Measurements from ENCODE around the gene ANXA11. TPM values are rescaled to one million over a fixed set of nuclear protein-coding genes. Genes with fewer than 3 reads are reported as not detected.

ANXA11 gene
- total and polyA plus RNA-seq, 2 experiments from 2014 or later: 42.3 to 70.0 TPM

DNA sequence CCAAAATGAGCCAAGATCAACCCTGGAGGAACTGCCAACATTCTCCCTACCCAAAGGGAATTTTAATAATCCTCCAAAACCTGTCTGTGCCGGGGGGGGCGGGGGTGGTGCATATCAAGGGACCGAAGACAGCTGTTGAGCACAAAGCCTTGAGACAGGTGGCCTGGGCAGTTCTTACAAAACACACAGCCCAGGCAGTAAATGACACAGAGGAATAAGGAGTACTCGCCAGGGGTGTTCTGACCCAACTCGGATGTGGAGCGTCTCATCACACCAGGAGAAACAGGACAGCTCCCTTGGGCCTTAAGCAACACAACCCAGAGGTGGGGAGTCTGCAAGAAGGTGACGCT, 37.2 kb downstream of the ANXA11 start:
- Histone ChIP-seq H3K9me2 (ENCODE audit: insufficient read depth) (no peaks in the 10 kb centered on the region), H3K27me3 (ENCODE audit: insufficient read depth) (no peaks in the 10 kb centered on the region), H3K4me3 (no peak overlapping the region), H3K4me2 (no peak overlapping the region), H2AFZ (no peak overlapping the region), H3K79me2 (replicated peaks; ENCODE audit: insufficient read depth) (no peaks in the 10 kb centered on the region), H3K4me1 (ENCODE audit: insufficient read depth) (peaks cover 8% of the 10 kb centered on the region; the same call in 1 of the 2 replicates), H4K20me1 (replicated peaks; ENCODE audit: insufficient read depth) (no peaks in the 10 kb centered on the region; the same call in none of the 2 replicates), H3F3A (replicated peaks; ENCODE audit: low read depth) (no peaks in the 10 kb centered on the region), H3K36me3 (ENCODE audit: insufficient read depth) (no peaks in the 10 kb centered on the region), H3K27ac (ENCODE audit: low read depth) (no peak overlapping the region)
- ATAC-seq (no peak), DNase-seq (ENCODE audit: low spot score) (no peak)
- no peaks in the 10 kb centered on the region for H3K9me3 Mint-ChIP-seq
- TF ChIP-seq STAT1 (IDR thresholded peaks at IDR 0.05; ENCODE audit: unreplicated experiment) (no peak), JUNB (IDR thresholded peaks at IDR 0.05; ENCODE audit: unreplicated experiment) (no peak), ZNF114 (CRISPR knock-in tag; IDR thresholded peaks at IDR 0.05) (no peak), EZH2phosphoT487 (IDR thresholded peaks at IDR 0.05; ENCODE audit: unreplicated experiment) (no peak), NANOG (IDR thresholded peaks at IDR 0.05; ENCODE audit: borderline replicate concordance) (no peak), ZNF331 (CRISPR knock-in tag; IDR thresholded peaks at IDR 0.05; ENCODE audit: low read depth) (no peak), CREB1 (CRISPR knock-in tag; IDR thresholded peaks at IDR 0.05; ENCODE audit: low read depth) (no peak), EZH2 (IDR thresholded peaks at IDR 0.05; ENCODE audit: low read depth, unreplicated experiment) (no peak), POLR2AphosphoS5 (IDR thresholded peaks at IDR 0.05; ENCODE audit: low read depth) (no peak)
- TF ChIP-seq, protein P1, sequence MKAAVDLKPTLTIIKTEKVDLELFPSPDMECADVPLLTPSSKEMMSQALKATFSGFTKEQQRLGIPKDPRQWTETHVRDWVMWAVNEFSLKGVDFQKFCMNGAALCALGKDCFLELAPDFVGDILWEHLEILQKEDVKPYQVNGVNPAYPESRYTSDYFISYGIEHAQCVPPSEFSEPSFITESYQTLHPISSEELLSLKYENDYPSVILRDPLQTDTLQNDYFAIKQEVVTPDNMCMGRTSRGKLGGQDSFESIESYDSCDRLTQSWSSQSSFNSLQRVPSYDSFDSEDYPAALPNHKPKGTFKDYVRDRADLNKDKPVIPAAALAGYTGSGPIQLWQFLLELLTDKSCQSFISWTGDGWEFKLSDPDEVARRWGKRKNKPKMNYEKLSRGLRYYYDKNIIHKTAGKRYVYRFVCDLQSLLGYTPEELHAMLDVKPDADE (IDR thresholded peaks at IDR 0.05): no peak
- TF ChIP-seq, protein P2, sequence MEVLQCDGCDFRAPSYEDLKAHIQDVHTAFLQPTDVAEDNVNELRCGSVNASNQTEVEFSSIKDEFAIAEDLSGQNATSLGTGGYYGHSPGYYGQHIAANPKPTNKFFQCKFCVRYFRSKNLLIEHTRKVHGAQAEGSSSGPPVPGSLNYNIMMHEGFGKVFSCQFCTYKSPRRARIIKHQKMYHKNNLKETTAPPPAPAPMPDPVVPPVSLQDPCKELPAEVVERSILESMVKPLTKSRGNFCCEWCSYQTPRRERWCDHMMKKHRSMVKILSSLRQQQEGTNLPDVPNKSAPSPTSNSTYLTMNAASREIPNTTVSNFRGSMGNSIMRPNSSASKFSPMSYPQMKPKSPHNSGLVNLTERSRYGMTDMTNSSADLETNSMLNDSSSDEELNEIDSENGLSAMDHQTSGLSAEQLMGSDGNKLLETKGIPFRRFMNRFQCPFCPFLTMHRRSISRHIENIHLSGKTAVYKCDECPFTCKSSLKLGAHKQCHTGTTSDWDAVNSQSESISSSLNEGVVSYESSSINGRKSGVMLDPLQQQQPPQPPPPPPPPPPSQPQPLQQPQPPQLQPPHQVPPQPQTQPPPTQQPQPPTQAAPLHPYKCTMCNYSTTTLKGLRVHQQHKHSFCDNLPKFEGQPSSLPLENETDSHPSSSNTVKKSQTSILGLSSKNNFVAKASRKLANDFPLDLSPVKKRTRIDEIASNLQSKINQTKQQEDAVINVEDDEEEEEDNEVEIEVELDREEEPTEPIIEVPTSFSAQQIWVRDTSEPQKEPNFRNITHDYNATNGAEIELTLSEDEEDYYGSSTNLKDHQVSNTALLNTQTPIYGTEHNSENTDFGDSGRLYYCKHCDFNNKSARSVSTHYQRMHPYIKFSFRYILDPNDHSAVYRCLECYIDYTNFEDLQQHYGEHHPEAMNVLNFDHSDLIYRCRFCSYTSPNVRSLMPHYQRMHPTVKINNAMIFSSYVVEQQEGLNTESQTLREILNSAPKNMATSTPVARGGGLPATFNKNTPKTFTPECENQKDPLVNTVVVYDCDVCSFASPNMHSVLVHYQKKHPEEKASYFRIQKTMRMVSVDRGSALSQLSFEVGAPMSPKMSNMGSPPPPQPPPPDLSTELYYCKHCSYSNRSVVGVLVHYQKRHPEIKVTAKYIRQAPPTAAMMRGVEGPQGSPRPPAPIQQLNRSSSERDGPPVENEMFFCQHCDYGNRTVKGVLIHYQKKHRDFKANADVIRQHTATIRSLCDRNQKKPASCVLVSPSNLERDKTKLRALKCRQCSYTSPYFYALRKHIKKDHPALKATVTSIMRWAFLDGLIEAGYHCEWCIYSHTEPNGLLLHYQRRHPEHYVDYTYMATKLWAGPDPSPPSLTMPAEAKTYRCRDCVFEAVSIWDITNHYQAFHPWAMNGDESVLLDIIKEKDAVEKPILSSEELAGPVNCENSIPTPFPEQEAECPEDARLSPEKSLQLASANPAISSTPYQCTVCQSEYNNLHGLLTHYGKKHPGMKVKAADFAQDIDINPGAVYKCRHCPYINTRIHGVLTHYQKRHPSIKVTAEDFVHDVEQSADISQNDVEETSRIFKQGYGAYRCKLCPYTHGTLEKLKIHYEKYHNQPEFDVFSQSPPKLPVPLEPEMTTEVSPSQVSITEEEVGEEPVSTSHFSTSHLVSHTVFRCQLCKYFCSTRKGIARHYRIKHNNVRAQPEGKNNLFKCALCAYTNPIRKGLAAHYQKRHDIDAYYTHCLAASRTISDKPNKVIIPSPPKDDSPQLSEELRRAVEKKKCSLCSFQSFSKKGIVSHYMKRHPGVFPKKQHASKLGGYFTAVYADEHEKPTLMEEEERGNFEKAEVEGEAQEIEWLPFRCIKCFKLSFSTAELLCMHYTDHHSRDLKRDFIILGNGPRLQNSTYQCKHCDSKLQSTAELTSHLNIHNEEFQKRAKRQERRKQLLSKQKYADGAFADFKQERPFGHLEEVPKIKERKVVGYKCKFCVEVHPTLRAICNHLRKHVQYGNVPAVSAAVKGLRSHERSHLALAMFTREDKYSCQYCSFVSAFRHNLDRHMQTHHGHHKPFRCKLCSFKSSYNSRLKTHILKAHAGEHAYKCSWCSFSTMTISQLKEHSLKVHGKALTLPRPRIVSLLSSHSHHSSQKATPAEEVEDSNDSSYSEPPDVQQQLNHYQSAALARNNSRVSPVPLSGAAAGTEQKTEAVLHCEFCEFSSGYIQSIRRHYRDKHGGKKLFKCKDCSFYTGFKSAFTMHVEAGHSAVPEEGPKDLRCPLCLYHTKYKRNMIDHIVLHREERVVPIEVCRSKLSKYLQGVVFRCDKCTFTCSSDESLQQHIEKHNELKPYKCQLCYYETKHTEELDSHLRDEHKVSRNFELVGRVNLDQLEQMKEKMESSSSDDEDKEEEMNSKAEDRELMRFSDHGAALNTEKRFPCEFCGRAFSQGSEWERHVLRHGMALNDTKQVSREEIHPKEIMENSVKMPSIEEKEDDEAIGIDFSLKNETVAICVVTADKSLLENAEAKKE (CRISPR knock-in tag; IDR thresholded peaks at IDR 0.05): no peak
- peaks cover 25% of the 10 kb centered on the region for H3K4me1 Mint-ChIP-seq
- H3K36me3 Mint-ChIP-seq (ENCODE audit: low read depth): peaks cover 12% of the 10 kb centered on the region
- H3K4me3 Mint-ChIP-seq: no peak overlapping the region
- H3K27me3 Mint-ChIP-seq (ENCODE audit: insufficient read depth, low read depth, poor library complexity): peaks cover 4% of the 10 kb centered on the region
- H3K27ac Mint-ChIP-seq: no peak overlapping the region

All from GM23338 (cell line).